ENCODE measurements around the gene KRT33B.

DNA sequence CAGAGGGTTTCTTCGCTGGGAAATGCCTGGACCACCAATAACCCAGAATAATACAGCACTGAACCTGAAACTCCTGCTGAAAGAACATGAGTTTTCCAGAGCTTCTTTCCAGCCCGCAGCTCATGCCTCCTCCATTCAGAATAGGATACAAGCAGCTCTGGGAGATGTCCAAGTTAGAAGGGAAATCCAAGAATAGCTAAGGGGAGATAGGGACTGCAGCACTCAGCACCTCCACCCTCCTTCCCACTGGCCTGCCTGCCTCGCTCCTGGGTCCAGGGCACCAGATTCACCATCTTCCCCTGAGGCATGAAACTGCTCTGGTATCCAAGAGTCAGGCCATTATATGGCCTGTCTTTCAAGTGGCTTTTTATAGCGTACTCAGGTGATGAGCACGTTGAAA, 23.7 kb upstream of the KRT33B start:
- TF ChIP-seq, protein P1, sequence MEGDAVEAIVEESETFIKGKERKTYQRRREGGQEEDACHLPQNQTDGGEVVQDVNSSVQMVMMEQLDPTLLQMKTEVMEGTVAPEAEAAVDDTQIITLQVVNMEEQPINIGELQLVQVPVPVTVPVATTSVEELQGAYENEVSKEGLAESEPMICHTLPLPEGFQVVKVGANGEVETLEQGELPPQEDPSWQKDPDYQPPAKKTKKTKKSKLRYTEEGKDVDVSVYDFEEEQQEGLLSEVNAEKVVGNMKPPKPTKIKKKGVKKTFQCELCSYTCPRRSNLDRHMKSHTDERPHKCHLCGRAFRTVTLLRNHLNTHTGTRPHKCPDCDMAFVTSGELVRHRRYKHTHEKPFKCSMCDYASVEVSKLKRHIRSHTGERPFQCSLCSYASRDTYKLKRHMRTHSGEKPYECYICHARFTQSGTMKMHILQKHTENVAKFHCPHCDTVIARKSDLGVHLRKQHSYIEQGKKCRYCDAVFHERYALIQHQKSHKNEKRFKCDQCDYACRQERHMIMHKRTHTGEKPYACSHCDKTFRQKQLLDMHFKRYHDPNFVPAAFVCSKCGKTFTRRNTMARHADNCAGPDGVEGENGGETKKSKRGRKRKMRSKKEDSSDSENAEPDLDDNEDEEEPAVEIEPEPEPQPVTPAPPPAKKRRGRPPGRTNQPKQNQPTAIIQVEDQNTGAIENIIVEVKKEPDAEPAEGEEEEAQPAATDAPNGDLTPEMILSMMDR (IDR thresholded peaks at IDR 0.05) = no peak
- no peak for TF ChIP-seq POLR2AphosphoS5 (IDR thresholded peaks at IDR 0.05)
